GM18519 (cell line): ENCODE results near the gene PKIB.
"Not testable (repeated sequence)": the region's sequence is repeated elsewhere in the genome, so short reads cannot be mapped to it uniquely, and the experiment has no call there.

Experiments used
- ATAC-seq: cut with Tn5 transposase; IDR thresholded peaks from one replicate; pipeline ENCODE4 v1.9.1; 2021; ENCODE audit warnings: mild to moderate bottlenecking, moderate library complexity; ENCODE audit not compliant: unreplicated experiment, low FRiP score

PKIB gene

DNA sequence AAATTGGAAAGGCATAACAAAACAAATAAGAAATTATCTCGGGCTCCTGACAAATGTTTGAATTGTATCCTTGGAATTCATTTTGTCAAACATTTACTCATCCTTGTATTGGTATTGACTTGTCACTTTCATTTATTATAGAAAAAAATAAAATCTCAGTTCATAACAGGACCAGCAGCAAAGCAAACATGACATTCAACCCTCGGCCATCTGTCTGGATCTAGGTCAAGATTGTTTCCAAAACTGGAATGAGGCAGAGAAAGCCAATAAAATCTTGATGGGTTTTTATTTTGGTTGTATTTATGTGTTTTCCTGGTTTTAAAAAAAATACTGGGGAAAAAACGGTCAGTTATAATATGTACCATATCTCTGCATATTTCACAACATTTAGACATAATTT is 126.4 kb downstream of the PKIB start:
- no peak for ATAC-seq

DNA sequence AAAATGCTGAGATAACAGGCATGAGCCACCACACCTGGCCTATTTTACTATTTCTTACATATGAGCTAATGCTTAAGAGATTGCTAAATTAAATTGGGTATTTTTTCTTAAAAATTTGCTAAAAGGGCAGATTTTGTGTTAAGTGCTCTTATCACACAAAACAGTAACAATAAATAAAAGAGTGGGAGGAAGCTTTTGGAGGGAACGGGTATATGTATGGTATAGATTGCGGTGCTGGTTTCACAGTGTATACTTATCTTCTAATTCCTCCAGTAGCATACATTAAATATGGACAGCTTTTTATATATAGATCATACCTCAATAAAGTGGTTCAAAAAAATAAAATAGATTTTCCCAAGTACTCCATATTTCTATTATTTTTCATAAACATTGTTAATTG is 129.9 kb downstream of the PKIB start:
- no peak for ATAC-seq

DNA sequence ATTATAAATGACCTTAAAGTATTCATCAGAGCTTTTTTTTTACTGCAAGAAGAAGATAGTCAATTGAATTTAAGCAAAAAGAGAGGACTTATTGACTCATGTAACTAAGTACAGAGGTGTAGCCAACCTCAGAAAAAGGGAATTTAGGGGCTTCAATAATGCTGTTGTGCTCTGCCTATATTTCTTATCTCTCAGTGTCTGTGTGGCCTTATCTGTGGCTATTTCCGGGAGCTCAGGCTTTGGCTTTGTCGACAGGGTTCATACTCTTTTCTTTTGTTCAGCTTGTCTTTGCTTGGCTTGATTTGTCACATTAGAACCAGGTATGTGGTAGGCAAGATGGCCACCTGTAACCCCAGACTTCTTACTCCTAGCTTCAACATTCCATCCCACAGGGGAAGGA is 130.7 kb downstream of the PKIB start:
- ATAC-seq: no peak

DNA sequence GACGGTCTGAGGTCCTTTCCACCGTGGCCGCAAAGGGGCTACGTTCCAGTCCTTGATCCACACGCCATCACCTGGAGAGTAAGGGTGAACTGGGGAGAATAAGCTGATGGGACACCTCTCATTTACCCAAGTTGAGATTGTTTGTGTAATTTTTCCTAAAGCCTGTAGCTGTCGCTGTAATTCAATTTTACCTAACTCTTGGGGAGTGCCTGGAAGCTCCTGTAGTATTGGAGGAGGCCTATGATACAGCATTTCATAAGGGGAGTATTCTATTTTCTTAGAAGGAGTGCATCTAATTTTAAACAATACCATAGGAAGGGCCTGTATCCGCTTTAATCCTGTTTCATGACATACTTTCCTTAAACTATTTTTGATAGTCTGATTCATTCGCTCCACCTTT is 134.0 kb downstream of the PKIB start:
- not testable (repeated sequence) for ATAC-seq

DNA sequence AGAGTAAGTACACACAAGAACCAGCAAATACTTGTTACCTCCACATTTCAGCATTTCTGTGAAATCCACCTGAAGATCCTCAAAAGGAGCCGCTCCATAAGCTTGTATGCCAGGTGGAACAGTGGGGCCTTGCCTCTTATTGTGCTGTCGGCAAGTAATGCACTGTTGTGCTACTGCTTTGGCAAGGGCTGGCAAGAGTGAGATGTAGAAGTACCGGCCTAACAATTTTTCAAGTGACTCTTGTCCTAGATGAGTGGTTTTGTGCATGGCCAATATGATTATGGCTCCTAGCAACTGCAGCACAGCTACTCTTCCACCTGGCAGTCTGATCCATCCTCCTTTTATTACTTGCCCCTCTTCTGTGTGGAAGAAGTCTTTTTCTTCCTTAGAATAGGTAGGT is 134.7 kb downstream of the PKIB start:
- ATAC-seq: not testable (repeated sequence)

DNA sequence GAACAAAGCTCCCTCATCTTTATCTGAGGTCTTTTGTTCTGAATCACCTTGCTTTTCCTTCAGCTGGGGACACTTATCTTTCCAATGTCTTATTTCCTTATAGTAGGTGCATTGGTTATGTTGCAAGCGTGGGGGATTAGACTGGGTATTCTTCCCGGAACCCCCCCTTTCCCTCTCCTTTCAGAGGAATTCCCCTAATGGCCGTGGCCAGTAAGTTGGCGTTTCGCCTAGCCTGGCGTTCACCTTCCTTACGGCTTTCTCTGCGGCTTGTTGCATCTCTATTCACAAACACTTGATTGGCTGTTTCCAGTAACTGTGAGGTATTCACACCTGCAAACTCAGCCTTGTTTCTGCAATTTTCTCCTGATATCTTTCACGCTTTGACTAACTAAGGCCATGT is 136.5 kb downstream of the PKIB start:
- ATAC-seq: no peak

DNA sequence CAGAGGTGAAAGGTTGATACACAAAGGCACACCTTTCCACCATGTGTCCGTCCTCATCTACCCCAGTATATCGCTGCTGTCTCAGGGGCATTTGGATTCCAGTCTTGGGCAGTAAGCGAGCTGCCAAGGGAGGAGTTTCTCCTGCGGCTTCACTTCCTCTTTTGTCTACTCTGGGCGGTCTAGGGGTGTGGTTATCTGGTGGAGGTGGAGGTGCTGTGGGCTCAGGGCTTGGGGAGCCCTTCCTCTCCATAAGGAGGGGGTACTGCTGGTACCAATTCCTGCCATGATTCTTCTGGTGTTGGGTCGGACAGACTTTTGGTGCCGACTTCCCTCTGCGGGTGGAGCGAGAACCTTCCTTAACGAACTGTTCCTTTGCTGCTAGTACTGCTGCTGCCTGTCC is 137.4 kb downstream of the PKIB start:
- ATAC-seq: no peak

DNA sequence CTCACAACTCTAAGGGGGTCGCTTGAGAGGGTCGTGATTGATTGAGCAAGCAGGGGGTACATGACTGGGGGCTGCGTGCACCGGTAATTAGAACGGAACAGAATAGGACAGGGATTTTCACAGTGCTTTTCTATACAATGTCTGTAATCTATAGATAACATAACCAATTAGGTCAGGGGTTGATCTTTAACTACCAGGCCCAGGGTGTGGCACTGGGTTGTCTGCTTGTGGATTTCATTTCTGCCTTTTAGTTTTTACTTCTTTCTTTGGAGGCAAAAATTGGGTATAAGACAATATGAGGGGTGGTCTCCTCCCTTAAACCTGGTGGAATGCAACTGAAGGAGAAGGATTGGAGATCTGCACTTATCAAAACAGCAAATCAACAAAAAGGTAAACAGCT is 138.7 kb downstream of the PKIB start:
- not testable (repeated sequence) for ATAC-seq

DNA sequence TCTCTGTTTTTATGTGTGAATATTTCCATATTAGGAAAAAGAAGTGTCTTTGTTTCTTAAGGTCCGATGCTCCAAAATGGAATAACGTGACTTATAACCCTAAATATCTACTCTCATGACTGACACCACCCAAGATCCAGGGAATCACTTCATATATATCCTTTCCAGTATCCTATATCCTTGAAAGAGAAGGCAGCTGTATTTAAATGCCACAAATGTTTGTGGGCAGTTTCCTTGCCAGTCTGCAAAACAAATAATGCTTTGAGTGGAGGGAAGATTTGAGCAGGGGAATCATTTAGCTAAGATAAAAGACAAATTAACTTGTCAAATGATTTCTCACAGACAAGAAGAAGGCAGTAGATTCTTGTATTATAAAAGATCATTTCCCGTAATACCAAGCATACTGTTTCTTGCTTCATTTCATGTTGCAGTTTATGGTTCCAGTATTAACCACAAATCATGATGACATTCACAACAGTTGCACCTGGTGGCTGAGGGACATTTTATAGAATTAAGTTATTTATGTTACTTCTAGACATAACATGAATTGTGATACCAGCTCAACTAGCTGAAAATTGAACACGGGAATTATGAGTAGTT is 139.3 kb downstream of the PKIB start:
- no peak for ATAC-seq

DNA sequence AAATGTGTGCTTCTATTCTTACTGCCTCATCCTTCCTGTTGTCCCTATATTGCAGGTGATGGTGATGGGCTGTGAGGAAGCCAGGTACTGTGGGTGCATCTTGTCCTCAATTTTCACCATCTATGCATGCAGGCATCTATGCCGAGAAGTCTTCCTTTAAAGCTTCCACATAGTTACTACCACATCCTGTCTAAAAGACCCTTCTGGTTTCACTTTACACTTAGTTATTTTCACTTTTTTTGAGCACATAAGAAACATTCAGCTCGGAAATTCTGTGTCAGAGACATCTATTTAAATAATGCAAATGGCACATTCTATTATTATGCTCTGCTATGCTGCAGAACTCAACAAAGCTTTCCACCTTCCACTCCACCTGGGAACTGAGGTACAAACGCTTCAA is 141.1 kb downstream of the PKIB start:
- peak; percentile 90 for ATAC-seq

DNA sequence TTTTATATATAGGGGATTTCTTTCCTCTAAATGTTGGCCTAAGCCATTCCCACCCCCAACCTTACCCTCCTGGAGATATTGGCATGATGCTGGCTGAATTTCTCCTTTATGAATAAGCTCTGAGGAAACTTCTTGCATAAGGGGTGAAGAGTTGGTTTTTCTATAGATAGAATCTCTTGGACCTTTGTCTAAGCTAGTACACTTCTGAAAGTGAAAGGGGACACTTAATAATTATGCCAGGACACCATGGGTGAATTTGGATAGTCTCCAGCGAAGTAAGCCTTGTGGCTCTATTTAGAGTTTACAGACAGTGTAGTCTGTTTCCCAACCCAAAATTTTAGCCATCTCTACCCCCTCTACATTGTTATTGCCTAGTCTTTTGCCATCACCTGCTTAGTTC is 142.3 kb downstream of the PKIB start:
- ATAC-seq: peak; percentile 22

DNA sequence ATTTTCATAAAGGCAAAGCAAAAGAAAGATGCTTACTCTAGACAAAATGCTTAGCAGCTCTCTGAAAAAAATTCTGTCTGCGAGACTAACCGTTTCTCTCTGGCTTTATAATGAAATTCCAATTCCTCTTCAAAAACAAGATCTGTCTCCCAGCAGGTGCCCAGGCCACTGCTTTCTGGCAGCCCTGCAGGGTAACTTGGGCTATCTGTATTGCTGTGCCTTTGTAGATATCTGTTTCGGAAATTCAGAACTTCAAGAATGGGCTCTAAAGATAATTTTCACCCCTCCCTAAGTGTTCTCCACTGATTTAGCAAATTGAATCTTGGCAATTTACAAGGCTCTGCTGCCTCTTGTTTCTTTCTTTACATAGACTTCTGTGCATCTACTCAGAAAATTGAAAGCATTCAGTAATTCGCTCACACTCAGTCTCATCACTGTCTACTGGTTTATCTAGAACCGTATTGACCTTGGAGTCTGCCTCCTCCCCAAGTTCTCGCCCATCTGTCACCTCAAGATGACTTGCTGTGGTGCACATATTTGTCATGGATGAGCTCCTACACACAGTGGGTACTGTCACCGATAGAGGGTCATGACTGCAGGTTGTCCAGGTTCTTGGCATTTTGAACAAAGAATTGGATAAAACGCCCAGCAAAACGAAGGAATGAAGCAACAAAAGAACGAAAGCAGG is 142.9 kb downstream of the PKIB start:
- no peak for ATAC-seq

DNA sequence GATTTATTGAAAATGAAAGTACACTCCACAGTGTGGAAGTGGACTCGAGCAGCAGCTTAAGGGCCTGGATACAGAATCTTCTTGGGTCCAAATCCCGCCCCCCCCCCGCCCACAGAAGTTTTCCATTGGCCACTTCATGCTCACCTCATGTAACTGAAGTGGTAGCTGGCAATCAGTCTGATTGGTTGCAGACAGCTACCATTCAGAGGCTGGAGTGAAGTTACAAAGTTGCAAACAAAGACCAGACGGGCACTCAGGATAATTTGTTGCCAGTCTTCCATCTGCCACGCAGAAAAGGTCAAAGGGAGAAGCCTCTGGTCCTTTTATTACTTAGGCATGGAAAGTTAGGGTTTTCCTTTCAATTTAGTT is 143.5 kb downstream of the PKIB start:
- ATAC-seq: no peak

DNA sequence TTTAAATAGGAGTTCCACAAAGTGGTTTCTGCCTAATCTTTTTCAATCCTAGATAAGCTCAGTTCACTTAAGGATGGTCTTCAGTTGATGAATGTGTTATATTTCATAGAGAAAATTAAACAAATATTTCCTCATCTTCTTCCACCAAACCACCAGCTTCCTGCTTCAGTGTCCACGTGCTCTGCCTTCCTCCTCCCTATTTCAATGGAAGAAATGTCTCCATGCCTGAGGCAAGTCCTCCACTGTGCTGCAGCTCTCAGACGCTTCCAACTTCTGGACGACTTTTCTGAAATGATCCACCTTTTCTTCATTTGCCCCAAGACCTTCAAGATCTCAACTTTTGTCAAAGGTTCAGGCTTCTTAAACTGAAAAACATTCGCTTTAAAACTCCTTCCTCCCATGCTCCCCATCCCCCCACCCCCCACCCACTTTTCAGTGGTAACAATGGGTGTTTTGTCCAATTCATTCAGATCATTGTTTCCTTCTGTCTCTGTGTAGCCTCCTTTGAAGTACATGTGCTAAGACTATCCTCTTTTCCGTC is 144.1 kb downstream of the PKIB start:
- no peak for ATAC-seq

DNA sequence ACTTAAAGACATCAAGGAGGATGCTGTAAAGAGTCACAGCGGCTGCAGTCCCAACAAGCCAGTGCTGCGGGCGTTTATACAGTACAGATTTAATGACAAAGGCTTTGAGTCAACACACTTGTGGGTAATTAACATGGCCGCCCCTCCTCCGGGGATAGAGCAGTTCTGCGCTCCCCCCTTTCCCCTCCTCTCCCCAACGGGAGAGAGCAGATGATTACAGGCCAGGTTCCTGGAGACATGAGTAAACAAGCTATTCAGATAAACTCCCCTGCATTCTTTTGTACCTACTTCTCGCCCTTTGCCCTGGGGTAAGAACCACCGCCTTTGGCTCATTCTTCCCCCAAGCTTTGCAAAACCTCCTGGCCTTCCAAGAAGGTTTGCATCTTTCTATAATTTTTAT is 145.7 kb downstream of the PKIB start:
- no peak for ATAC-seq

DNA sequence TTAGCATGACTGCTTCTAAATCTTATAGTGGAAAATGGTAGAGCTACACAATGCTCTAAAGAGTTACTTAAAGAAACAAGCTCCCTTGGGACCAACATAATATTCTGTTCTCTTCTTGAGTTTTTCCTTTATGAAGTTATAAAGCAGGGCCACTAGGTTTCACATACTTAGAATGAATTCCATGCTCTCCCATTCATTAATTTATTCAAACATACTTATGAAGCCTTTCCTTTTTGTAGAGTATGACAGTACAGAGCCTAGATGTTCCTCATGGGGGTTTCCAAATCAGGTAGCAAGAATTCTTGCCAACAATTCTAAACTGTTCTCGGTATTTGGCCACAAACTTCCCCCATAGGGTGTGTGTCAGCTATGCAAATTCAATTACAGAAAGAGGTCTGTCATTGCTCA is 148.7 kb downstream of the PKIB start:
- ATAC-seq: peak; percentile 99

DNA sequence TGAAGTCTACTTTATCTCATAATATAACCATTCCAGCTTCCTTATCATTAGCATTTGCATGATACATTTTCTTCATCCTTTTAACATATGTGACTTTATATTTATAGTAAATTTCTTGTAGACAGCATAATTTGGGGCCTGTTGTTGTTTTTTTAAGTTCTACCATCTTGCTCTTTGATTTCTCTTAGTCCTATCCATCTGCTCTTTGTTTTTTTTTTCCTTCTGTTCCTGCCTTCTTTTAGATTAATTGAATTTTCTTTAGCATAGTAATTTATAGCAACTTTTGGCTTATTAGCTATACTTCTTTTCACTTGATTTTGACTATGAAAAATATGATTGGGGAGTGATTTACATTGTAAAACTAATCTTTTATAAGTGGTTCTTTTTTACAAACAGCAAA is 150.1 kb downstream of the PKIB start:
- ATAC-seq: no peak

DNA sequence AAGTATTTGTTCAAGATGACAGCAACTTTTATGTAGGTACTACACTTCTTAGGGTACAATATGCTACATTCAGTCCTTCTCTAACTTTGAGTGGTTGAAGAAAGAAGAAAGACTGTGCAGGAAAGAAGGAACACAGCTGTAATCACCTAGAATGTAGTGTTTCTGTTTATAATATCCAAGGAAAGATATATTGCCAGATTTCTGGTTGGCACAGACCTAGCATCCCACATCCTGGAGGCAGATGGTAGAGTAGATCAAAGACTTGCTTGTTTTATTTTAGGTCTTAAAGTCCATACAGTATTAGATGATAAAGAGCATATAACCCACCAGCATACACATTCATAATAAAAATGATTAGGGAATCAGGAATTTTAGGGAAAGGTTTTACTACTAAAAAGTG is 156.1 kb downstream of the PKIB start:
- ATAC-seq: no peak

DNA sequence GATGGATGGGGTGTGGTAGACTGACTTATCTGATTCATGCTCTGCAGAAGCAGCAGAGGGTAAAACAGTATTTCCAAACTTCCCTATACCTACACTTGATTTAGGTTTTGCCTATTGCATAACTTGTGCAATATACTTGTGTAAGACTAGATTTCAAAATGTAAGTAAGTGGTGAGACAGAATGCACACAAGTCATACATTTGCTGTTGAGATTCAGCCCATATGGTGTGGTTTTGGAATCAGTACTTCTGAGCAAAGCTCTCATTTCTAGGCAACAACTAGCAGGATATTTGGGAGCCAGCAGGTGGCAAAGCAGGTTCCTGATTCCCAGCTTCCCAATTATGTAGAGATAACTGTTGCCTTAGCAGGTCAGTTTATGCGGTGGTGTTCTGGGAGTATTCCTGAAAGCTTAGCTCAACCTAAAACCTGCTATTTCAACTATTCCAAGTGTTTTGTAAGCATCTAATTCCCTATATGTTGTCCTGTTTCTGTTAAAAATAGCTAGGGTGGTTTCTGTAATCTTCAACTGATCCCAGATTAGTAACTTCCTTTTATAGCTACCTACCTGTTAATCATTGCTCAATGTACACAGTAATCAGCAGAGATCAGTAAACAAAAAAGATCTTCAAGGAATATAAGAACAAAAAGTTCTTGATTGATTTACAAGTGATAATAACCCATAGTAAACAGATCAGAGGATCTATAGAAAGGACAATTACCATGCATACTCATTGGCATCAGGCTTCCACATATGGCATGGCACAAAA is 160.8 kb downstream of the PKIB start:
- no peak for ATAC-seq

DNA sequence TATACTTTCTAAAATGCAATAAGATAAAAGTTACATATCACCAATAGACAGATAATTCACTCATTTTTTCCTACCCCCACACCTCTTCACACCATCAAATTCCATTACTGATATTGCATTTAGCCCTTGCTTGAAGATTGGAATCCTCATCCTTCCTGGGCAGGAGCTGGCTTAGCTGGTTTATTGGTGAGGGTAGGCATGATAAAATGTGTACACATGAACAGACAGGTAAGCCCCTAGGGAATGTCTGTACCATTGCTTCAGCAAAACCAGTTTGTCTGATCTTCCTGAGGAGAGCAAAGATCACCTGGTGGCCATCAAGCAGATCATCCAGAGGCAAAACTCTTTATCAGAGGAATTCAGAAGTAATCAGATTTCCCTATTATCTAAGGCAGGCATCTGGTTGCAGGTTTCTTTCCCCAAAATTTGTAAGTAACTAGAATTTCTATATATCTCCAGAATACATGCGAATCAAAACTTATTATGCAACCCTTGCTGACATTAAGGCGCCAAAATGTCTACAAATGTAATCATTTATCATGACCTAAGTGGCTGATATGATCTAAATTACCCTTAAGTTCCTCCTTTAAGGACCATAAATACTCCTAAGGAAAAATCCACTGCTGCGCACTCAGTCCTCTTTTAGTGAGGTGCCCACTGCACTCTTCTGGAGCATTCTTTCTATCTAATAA is 162.7 kb downstream of the PKIB start:
- ATAC-seq: no peak
